Measurements from ENCODE around the gene HMX3. TPM values are rescaled to one million over a fixed set of nuclear protein-coding genes. Genes with fewer than 3 reads are reported as not detected.

Gene HMX3
- total and polyA plus RNA-seq, 2 of the 13 experiments (the other 11 are each of a cell fraction or from before 2014, with no cell fraction given) = not detected

GRCh38 chr10:123154711-123155505 lies 19.1 kb downstream of the HMX3 start (continued):
- TF ChIP-seq ARID4A (CRISPR knock-in tag; IDR thresholded peaks at IDR 0.05; ENCODE audit: borderline replicate concordance) (peak; percentile 37; the same call in 1 of the 2 replicates), PLRG1 (conservative IDR thresholded peaks at IDR 0.05) (no peak), ZNF326 (CRISPR knock-in tag; IDR thresholded peaks at IDR 0.05; ENCODE audit: borderline replicate concordance) (no peak), ASH2L (IDR thresholded peaks at IDR 0.05; ENCODE audit: insufficient read length, low read depth, low read length) (peak; percentile 58), IKZF4 (CRISPR knock-in tag; IDR thresholded peaks at IDR 0.05; ENCODE audit: borderline replicate concordance, low read depth, not compliant biosample characterization) (no peak), ZNF883 (CRISPR knock-in tag; IDR thresholded peaks at IDR 0.05; ENCODE audit: not compliant biosample characterization) (peak; percentile 54), MTA3 (CRISPR knock-in tag; IDR thresholded peaks at IDR 0.05) (no peak), ZNF670 (CRISPR knock-in tag; IDR thresholded peaks at IDR 0.05; ENCODE audit: borderline replicate concordance) (peak; percentile 36; the same call in 1 of the 2 replicates), SAP130 (CRISPR knock-in tag; IDR thresholded peaks at IDR 0.05; ENCODE audit: low read depth) (peak; percentile 43), ZNF687 (CRISPR knock-in tag; IDR thresholded peaks at IDR 0.05) (peak; percentile 73; the same call in 1 of the 2 replicates), HNRNPL (IDR thresholded peaks at IDR 0.05; ENCODE audit: low read depth, low read length) (no peak), THAP8 (CRISPR knock-in tag; IDR thresholded peaks at IDR 0.05; ENCODE audit: borderline replicate concordance) (no peak), HNF4G (IDR thresholded peaks at IDR 0.05; ENCODE audit: borderline replicate concordance, low read depth, low read length) (no peak), HNF4G (CRISPR knock-in tag; IDR thresholded peaks at IDR 0.05; ENCODE audit: borderline replicate concordance, low read depth) (0 out of 2 replicates have a peak, but pooled peaks have one; percentile 19), ZNF382 (CRISPR knock-in tag; IDR thresholded peaks at IDR 0.05; ENCODE audit: borderline replicate concordance) (no peak)
